Stimulated activated CD4-positive, alpha-beta T cell treated with anti-CD3 and anti-CD28 coated beads, Interleukin-12 subunit alpha, Interleukin-12 subunit beta, amount 100 ng/mL, for 48 hours (primary cell): ENCODE results near the gene ALPK1.
"Not testable (repeated sequence)": the region's sequence is repeated elsewhere in the genome, so short reads cannot be mapped to it uniquely, and the experiment has no call there.

Source experiments
- DNase-seq, 3 donors: peaks; one replicate each; pipeline ENCODE4 v3.0.0-alpha.2; 2020; ENCODE audit warnings: low read depth in 2 of 3, low spot score in 1 of 3

ALPK1 gene

GRCh38 chr4:112284166-112284565, 13.0 kb upstream of the ALPK1 start:
- DNase-seq: no peak

DNA sequence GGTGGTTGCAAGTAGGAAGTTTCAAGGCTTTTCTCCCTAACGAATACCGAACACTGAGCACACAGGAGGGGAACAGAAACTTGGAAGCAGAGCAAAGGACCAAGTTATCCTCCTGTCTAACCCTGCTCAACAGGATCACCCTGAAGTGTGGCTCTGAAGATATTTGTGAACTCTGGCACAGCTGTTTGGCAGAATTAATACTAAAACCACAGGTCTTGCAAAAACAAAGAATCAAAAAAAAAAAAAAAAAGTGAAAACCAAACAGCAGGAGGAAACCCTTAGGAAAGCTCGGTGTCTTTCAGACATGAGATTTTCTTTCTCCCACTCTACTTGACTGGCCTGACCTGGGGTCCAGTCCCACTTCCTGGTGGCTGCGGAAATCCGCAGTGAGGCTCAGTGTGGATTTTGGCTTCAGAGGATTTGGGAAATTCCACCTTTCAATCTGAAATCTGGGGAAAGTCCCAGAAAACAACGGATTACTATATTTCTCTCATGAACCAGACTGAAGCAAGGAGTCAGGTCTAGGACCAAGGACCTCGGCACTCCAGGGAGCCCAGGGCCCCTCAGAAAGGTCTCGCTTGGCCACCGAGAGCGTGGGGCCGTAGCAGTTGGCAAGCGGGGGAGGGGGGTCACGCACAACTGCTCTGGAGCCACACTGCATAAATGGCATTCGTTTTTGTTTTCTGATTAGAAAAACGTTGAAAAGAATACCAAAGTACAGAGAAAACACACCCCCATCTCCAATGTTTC, 12.3 kb upstream of the ALPK1 start:
- DNase-seq: no peak

GRCh38 chr4:112287258-112287989, 9.7 kb upstream of the ALPK1 start:
- no peak for DNase-seq

GRCh38 chr4:112288455-112288854, 8.7 kb upstream of the ALPK1 start:
- DNase-seq: no peak

DNA sequence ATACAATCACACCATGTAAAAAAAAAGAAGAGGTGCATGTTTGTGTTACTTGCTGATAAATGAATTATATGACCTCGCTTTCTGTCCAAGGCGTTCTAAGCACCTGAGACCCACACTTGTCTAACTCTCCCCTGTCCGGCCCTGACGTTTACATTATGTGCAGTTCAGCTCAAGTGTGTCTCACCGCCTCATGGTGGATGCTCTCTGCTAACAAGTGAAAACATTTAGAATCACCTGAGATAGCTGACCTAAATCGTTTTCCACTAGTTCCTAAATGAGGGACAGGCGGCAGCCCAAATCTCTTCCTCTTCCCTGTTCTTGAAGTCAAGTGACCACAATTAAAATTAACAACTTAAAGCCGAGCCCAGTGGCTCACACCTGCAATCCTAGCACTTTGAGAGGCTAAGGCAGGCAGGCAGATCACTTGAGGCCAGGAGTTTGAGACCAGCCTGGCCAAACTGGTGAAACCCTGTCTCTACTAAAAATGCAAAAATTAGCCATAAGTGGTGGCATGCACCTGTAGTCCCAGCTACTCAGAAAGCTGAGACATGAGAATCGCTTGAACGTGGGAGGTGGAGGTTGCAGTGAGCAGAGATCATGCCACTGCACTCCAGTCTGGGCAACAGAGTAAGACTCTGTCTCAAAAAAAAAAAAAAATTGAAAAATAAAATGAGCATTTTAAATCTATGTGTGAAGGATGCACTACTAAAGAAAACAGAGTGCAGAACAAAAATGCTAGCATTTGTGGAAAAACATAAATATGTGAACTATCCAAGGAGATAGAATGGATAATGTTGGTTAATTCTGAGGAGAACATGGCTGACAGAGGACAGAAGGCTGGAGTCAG, 7.5 kb upstream of the ALPK1 start:
- DNase-seq: no peak

DNA sequence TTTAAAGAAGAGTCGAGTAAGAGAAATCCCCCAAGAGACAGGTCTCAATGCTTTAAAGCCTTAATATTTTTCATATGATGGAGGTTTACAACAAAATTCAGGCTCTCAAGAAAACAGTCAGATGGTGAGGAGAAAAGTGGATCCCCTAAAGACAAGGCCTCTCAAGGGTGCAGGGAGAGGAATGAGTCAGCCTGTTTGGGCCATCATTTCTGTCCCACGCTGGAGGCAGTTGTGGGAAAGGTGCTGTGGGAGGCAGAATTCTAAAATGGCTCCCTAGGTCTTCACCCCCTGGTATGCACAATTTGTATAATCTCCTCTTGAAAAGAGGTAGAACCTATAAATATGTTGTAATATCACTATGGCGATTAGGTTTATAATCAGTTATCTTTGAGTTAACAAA, 6.8 kb upstream of the ALPK1 start:
- peak in 2 of 3 donors; percentile 39 to 46 for DNase-seq

- no peak for DNase-seq
Measured at GRCh38 chr4:112299721-112300120, 2.6 kb downstream of the ALPK1 start.

DNA sequence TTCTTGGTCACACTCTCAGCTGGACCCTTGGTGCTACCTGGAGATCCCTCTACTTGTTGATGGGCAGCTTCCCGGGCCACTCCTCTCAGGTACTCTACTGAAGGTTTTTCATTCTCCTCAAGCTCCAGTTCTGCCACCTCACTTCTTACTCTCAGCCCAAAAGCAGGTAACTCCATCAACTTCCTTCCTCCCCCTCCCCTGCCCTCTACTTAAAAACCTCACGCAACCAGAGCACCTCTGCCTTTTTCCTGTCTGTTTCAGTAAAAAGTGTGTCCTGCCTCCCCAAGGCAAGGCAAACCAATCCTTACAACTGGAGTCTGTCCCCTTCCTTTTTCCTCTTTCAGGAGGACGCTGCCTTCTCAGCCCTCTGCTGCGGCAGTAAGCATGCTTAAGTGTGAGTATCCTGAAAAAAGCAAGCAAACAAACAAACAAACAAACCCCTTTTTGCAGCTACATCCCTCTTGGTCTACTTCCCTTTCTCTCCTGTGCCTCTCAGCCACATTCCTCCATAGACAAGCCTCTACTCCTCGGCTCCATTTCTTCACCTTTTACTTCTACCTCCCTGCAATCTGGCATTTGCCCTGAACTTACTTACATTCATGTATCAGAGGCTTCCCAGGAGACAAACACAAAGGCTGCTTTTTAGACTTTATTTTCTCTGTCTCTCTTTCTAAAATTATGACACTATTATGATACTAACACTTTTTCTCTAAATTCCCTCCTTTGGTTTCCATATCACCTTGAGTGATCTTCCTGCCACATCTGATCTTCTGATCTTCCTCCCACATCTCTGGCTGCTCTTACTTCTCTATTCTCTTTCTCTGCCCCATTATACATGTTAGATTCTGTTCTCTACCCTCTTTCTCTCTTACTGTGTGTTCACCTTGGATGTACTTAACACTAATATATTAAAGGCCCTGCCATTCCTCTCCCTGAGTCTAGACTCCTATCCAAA, 5.4 kb downstream of the ALPK1 start:
- DNase-seq: no peak

DNA sequence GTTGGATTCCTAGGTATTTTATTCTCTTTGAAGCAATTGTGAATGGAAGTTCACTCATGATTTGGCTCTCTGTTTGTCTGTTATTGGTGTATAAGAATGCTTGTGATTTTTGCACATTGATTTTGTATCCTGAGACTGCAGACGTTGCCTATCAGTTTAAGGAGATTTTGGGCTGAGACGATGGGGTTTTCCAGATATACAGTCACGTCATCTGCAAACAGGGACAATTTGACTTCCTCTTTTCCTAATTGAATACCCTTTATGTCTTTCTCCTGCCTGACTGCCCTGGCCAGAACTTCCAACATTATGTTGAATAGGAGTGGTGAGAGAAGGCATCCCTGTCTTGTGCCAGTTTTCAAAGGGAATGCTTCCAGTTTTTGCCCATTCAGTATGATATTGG, 8.3 kb downstream of the ALPK1 start:
- not testable (repeated sequence) for DNase-seq

DNA sequence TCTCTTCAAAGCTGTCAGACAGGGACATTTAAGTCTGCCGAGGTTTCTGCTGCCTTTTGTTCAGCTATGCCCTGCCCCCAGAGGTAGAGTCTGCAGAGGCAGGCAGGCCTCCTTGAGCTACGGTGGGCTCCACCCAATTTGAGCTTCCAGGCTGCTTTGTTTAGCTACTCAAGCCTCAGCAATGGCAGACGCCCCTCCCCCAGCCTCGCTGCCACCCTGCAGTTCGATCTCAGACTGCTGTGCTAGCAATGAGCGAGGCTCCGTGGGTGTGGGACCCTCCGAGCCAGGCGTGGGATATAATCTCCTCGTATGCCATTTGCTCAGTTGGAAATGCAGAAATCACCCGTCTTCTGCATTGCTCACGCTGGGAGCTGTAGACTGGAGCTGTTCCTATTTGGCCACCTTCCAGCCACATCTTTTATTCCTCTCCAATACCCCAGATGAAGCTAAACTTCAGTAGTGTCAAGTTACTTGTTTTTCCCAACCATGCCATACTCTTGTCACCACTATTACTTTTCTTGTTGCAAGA, 12.2 kb downstream of the ALPK1 start:
- not testable (repeated sequence) for DNase-seq

DNA sequence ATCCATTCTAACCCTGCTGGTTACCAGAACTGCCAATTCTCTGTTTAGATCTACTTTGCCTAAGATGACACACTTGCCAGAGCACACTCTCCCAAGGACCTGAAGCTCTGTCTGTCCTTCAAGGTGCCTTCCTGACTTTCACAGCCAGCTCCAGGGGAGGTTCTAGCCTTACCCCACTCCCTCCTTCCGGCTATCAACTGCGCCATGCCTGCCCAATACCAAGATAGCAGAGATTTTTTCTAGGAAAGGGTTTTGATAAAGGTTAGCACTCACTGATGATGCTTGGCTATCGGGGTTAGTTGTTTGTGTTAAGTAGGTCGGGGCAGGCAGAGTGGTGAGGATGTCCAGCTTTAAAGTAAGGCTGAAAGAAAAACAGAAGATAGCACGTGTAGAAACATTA, 14.3 kb downstream of the ALPK1 start:
- DNase-seq: no peak

DNA sequence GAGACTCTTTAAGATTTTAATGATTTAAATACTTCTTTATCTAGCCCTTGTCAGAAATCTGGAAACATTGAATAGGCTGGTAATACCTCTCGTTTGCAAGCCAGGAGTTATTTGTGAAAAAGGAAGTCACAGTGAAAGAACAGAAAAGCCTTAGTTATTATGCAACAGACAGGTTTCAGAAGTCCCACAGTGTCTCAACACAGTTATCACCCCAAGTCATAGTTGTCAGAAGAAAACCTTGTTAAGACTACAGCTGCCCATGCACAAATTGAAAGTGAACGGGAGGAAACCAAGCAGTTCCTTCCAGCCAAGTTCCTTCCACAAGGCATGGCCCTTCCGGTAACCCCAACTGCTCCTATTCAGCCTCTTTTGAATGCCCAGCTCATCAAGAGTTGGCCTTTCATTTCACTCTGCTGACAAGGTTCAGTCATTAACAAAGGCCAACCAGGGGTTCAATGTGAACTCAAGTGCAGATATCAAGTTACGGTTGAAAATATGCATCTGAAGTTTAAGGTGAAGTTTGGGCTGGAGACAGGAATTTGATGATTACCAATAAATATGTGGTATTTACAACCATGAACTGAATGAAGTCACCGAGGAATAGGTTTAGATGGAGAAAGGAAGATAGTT, 15.6 kb downstream of the ALPK1 start:
- no peak for DNase-seq

DNA sequence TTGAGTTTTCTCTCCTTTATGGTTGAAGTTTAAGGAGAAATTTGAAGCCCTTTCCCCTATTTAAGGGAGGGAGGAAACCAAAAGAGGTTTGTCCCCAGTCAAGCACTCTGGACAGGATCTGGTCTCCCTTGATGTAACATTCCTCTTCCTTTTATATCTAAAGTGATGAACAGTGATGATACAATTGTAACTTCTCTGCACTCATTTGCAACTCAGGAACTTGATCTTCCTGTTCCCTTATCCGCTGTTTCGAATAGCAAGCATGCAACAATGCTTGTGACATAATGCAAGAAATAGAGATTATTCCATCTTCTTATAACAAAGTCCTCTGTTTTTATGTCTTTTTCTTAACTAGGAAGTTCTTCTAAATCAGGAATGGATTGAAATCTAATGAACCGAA, 18.3 kb downstream of the ALPK1 start:
- no peak for DNase-seq

GRCh38 chr4:112316360-112316759, 19.2 kb downstream of the ALPK1 start:
- DNase-seq: no peak

DNA sequence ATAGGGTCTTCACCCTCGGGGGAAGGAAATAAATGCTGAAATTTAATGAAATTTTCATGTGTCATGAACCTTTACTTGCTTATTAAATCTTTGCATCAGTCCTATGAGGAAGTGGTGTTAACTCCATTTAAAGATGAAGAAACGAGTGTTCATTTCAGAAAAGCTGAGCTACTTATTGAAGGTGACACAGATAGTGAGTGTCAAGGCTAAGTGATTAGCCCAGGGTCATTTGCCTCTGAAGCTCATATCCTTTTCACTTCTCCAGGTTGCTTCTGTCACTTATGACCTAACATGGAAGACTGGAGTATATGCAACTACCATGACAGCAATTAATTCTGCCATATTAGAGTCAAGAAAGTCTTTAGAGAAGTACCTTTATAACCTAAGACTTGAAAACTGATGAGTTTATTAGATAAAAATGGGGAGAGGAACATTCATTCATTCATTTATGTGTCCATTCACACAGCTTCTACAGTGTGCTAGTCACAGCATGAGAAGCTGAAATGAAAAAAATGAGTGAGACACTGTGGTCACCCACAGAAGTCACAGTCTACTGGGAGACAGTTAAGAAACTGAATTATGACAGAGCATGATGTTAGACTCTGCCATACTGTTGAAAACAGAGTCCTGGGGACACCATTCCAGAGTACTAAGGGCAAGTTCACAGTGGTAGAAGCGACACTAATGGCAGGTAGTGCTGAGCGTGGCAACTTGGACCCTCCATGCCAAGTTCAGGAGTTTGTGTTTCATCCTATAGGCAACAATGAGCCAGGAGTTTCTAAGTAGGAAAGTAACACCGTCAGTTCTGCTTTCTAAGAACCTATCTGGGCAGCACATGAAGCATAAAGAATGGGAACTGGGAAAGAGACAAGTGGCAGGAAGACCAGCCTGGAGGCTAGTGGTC, 21.3 kb downstream of the ALPK1 start:
- no peak for DNase-seq

GRCh38 chr4:112321776-112322684, 24.9 kb downstream of the ALPK1 start:
- peak; percentile 60 to 86 (median 68) for DNase-seq

- DNase-seq: no peak
Measured at GRCh38 chr4:112322866-112323265, 25.7 kb downstream of the ALPK1 start.

- no peak for DNase-seq
Measured at GRCh38 chr4:112325530-112325929, 28.4 kb downstream of the ALPK1 start.
